SH-SY5Y (cell line): ENCODE measurements around the gene CNKSR3.

ENCODE experiments used
- GATA2 ChIP-seq: IDR thresholded peaks from 2 replicates; pipeline ENCODE4 v1.6.1; 2011; ENCODE audit warnings: mild to moderate bottlenecking, low read depth, low read length
- GATA3 ChIP-seq: IDR thresholded peaks from 2 replicates; pipeline ENCODE4 v1.6.1; 2011; ENCODE audit warnings: low read depth, mild to moderate bottlenecking, low read length, moderate library complexity

- TF ChIP-seq GATA2 = no peak
- no peak for TF ChIP-seq GATA3
Observed at GRCh38 chr6:154432533-154433476, 77.7 kb downstream of the CNKSR3 start.
